Activated CD8-positive, alpha-beta memory T cell treated with anti-CD3 and anti-CD28 coated beads for 36 hours (primary cell): ENCODE measurements around the gene SSC5D. TPM values are rescaled to one million over a fixed set of nuclear protein-coding genes. Genes with fewer than 3 reads are reported as not detected.
"Not testable (repeated sequence)": the region's sequence is repeated elsewhere in the genome, so short reads cannot be mapped to it uniquely, and the experiment has no call there.

Experiments used
- CTCF ChIA-PET: fragments of 350-600 bp; sonication (Branson Sonifier 250); formaldehyde crosslinking; loops from one replicate; lab custom pipeline; 2021; ENCODE audit warnings: antibody characterized with exemption; lab: Charles Lee
- POLR2A ChIA-PET: fragments of 350-600 bp; sonication (Branson Sonifier 250); formaldehyde crosslinking; loops from one replicate; lab custom pipeline; 2021; ENCODE audit warnings: antibody characterized with exemption; lab: Charles Lee
- total RNA-seq, 2 experiments: library from RNA; stranded (reverse); gene quantifications; one replicate each; pipeline ENCODE4 v1.2.3, GENCODE V29; 2021

SSC5D gene
- total RNA-seq, 2 experiments from 2014 or later: 0.63 to 0.99 TPM

DNA sequence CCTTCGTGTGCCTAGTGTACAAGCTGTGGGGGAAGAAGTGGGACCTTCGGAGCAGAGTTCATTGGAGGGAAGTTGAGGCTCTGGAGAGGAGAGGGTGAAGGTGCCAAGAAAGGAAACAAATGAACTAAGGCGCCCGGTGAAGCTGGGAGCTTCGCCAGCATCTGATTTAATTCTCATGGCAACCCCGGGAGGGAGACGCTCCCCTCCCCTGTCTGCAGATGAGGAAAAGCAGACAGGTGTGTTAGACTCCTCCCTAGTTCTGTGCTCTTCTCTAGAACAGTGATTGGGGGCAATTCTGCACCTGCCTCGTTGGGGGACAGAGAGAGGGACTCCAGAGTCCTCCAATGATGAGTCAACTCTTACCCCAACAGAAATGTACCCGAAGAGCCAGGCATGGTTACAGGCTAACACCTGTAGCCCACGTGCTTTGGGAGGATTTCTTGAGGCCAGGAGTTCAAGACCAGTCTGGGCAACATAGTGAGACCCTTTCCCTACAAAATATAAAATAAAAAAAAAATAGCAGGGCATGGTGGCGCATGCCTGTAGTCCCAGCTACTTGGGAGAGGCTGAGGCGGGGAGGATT, 4.2 kb downstream of the SSC5D start:
- ChIA-PET POLR2A (no interaction called here), CTCF (no interaction called here)

DNA sequence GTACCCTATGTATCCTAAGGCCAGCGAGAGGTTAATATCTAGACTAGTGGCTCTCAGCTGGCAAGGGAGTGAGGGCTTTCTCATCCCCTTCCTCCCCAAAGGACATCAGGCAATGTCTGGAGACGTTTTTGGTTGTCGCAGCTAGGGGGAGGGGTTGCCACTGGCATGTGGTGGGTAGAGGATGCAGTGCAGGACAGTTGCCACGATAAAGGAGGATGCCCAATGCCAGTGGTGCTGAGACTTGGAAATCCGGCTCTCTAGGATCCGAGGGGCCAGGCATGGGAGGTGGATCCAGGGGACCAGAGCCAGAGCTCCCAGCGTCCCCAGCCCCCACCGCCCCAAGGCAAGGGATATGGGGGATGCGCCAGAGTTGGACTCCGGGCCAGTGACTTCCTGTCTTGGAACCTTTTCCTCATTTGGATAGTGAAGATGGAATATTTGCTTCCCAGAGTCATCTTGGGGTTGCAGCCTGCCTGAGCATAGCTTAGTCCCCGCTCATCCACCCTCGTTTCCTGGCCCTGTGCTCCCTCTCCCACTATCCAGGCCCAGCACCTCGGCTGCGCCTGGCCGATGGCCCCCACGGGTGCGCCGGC, 4.9 kb downstream of the SSC5D start:
- ChIA-PET CTCF (interaction anchor here (1.5 to 1.6 kb wide), 2 partner anchors 26 to 333 kb away, joined by 4 to 7 read pairs; no protein-coding TSS in a partner anchor), POLR2A (no interaction called here)

DNA sequence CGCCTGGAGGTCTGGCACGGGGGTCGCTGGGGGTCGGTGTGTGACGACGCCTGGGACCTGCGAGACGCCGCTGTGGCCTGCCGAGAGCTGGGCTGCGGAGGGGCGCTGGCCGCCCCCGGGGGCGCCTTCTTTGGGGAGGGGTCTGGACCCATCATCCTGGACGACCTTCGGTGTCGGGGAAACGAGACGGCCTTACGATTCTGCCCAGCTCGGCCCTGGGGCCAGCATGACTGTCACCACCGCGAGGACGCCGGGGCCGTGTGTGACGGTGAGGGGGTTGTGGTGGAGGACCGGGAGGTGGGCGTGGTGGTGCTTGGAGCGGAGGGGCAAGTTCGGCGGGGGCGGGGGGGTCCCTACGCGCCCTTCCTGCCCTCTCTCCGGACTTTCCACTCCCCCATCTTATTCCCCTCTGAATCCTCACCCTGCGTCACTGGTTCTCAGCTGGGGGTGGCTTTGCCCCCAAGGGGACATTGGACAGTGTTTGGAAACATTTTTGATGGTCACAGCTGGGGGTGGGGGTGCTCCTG, 5.5 kb downstream of the SSC5D start:
- CTCF ChIA-PET: interaction anchor here (0.9 to 1.6 kb wide), 4 partner anchors 10 to 333 kb away, joined by 3 to 7 read pairs (median 4); partner anchors contain the start of gene ZNF628

GRCh38 chr19:55494172-55494761, 6.0 kb downstream of the SSC5D start:
- POLR2A ChIA-PET: interaction anchor here (0.7 kb wide), 1 partner anchor 17 kb away, joined by 3 read pairs; no protein-coding TSS in a partner anchor
- CTCF ChIA-PET: interaction anchor here (0.9 to 1.6 kb wide), 4 partner anchors 10 to 334 kb away, joined by 3 to 7 read pairs (median 4); partner anchors contain the start of gene ZNF628

More for the DNA sequence above, 5.5 kb downstream of the SSC5D start:
- POLR2A ChIA-PET: no interaction called here

DNA sequence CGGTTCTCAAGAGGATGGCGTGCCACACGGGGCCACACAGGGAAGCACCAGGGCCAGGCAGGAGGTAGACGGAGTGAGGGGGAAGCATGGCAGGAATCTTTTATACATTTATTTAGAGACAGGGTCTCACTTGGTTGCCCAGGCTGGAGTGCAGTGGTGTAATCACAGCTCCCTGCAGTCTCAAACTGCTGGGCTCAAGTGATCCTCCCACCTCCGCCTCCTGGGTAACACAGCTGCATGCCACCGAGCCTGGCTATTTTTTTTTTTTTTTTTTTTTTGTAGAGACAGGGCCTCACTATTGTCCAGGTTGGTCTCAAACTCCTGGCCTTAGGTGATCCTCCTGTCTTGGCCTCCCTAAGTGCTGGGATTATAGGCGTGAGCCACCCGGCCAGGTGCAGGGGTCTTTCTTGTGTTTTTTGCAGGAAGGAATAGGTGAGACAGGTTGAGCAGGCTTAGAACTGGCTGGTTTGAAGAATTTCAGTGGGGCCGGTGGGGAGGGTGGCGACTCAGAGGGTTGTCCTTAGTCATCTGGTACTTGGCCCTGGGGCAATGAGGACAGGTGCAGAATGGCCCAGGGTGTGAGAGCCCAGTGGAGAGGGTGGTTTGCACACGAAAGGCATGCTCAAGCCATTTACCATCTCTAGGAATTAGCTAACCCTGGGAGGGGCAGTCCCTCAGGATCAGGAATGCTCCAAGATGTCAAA, 7.6 kb downstream of the SSC5D start:
- ChIA-PET CTCF (interaction anchor here (1.6 kb wide), 1 partner anchor 19 kb away, joined by 5 read pairs; the partner anchor contains the start of gene ZNF628), POLR2A (no interaction called here)

- CTCF ChIA-PET, POLR2A ChIA-PET: not testable (repeated sequence)
Observed at GRCh38 chr19:55496820-55497219, 8.6 kb downstream of the SSC5D start.

GRCh38 chr19:55497763-55498162, 9.5 kb downstream of the SSC5D start:
- POLR2A ChIA-PET: no interaction called here
- CTCF ChIA-PET: interaction anchor here (1.0 to 1.7 kb wide), 2 partner anchors 11 to 29 kb away, joined by 3 to 6 read pairs; no protein-coding TSS in a partner anchor

DNA sequence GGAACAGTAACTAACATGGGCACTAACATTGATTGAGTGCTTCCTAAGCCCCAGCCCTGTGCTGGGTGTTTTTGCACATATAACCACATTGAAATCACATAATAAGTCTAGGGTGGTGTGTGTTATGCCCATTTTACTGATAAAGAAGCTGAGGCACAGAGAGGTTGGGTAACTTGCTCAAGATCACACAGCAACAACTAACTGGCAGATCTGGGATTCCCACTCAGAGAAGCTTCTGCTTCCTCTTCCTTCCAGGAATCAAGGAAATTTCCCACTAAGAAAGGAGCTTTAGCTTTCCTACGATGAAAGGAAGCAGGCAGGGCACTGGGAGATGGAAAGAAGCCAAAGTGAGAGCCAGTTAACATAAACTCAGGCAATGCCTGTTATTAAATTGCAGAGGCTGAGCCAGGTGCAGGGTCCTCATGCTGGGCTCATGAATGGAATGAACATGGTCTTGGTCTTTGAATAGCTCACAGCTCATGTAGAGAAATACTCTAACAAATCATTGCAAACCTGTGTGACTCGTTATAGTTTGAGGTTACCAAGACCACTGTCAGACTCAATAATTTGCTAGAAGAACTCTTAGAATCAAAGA, 10.1 kb downstream of the SSC5D start:
- ChIA-PET CTCF (interaction anchor here (1.0 to 1.7 kb wide), 2 partner anchors 11 to 30 kb away, joined by 3 to 6 read pairs; no protein-coding TSS in a partner anchor), POLR2A (no interaction called here)

DNA sequence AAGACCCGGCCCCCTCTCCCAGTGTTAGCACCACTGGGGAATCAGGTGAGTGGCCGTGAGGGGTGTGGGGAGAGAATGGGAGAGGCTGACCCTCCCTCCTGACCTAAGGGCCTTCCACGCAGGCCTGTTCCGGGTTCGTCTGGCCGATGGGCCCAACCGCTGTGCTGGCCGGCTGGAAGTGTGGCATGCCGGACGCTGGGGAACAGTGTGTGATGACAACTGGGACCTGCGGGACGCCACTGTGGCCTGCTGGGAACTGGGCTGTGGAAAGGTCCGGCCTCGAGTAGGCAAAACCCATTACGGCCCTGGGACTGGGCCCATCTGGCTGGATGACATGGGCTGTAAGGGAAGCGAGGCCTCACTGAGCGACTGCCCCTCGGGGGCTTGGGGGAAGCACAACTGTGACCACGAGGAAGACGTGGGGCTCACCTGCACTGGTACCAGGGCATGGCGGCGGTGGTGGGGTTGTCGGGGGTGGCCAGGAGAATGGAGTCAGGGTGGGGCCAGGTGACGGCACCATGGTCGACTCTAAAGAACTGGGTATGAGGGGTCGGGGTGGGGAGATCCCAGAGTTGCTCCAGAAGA, 12.2 kb downstream of the SSC5D start:
- ChIA-PET POLR2A (no interaction called here), CTCF (interaction anchor here (1.0 to 1.1 kb wide), 2 partner anchors 16 to 27 kb away, joined by 3 to 4 read pairs; no protein-coding TSS in a partner anchor)

- ChIA-PET CTCF (interaction anchor here (0.7 to 1.6 kb wide), 3 partner anchors 35 to 361 kb away, joined by 3 to 6 read pairs (median 3); no protein-coding TSS in a partner anchor), POLR2A (no interaction called here)
Observed at GRCh38 chr19:55502197-55502952, 14.1 kb downstream of the SSC5D start.

- ChIA-PET POLR2A (interaction anchor here (1.0 kb wide), 1 partner anchor 121 kb away, joined by 6 read pairs; the partner anchor contains the start of gene ZNF784), CTCF (interaction anchor here (0.7 to 2.4 kb wide), 11 partner anchors 26 to 386 kb away, joined by 3 to 46 read pairs (median 5); partner anchors contain the start of genes ISOC2, PPP1R12C and ZNF628)
Observed at GRCh38 chr19:55503157-55503501, 14.9 kb downstream of the SSC5D start.

GRCh38 chr19:55503502-55504251, 15.4 kb downstream of the SSC5D start:
- CTCF ChIA-PET: interaction anchor here (0.6 to 2.4 kb wide), 38 partner anchors 9 to 1994 kb away, joined by 3 to 46 read pairs (median 4); partner anchors contain the start of genes FIZ1, ISOC2, NAT14 and PPP1R12C
- POLR2A ChIA-PET: interaction anchor here (0.7 to 1.0 kb wide), 2 partner anchors 25 to 121 kb away, joined by 4 to 6 read pairs; partner anchors contain the start of gene ZNF784

DNA sequence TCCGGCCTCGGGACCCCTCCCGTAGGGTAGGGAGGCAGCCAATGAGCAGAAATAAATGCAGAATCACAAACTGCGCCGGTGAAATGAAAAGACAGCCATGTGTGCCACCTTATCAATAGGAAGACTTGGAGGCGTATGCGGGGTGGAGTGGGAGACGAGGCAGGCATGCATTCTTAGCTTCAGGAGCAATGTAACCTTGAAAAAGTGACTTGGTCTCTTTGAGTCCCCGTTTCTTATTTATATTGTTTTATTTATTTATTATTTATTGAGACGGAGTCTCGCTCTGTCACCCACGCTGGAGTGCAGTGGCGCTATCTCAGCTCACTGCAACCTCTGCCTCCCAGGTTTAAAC, 16.0 kb downstream of the SSC5D start:
- CTCF ChIA-PET: interaction anchor here (0.6 to 2.4 kb wide), 37 partner anchors 9 to 1994 kb away, joined by 3 to 46 read pairs (median 5); partner anchors contain the start of genes FIZ1, ISOC2, NAT14 and PPP1R12C
- POLR2A ChIA-PET: interaction anchor here (0.6 to 1.0 kb wide), 3 partner anchors 25 to 1025 kb away, joined by 4 to 6 read pairs (median 6); partner anchors contain the start of gene ZNF784

DNA sequence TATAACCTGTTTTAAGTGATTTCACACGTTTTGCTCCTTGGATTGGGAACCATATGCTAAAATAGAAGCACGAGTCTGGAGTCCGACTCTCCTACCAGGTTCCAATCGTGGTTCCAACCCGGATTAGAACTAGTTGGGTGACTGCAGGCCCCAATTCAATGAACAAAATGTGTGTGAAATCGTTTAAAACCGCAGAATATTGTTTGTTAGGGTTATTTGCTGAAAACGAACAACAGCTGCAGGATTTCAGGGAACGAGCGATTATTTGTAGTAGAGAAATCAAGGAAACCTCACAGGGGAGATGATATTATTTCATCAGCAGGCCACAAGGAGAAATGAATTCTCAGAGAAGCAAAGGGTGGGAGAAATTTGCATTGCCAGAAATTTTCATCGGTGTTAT, 16.7 kb downstream of the SSC5D start:
- ChIA-PET POLR2A (interaction anchor here (0.6 kb wide), 1 partner anchor 1026 kb away, joined by 6 read pairs; no protein-coding TSS in a partner anchor), CTCF (interaction anchor here (1.4 to 2.4 kb wide), 9 partner anchors 19 to 128 kb away, joined by 3 to 46 read pairs (median 10); partner anchors contain the start of genes NAT14, SSC5D, ZNF628 and ZNF865)

DNA sequence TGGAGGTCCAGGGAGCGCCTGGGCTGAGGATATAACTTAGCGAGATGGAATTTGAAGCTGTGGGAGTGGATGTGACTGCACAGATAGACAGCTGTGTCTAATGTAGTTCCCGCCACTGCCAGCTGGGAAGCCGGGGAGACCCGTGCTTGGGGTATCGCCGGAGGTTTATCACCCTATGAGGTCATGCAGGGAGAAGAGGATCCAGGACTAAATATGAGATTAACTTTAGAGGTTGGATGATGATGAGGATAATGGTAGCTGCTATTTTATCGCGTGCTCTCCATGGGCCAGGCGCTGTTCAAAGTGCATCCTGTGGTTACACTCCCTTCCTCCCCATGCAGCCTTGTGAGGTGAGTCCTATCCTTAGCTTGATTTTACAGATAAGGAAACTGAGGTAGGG, 19.9 kb downstream of the SSC5D start:
- ChIA-PET POLR2A (interaction anchor here (0.6 kb wide), 1 partner anchor 40 kb away, joined by 3 read pairs; no protein-coding TSS in a partner anchor), CTCF (interaction anchor here (1.5 kb wide), 1 partner anchor 125 kb away, joined by 4 read pairs; no protein-coding TSS in a partner anchor)
